Measurements from ENCODE around the gene BGN. TPM values are rescaled to one million over a fixed set of nuclear protein-coding genes. Genes with fewer than 3 reads are reported as not detected.

BGN gene
- total RNA-seq, 1 experiment from 2014 or later: 0.37 TPM

GRCh38 chrX:153459986-153460385 lies 34.8 kb upstream of the BGN start:
- Histone ChIP-seq H3K27me3 (ENCODE audit: insufficient read depth, low read length) (no peaks in the 10 kb centered on the region), H3K4me2 (ENCODE audit: low read length) (no peak overlapping the region), H3K79me2 (ENCODE audit: insufficient read depth, low read length) (no peaks in the 10 kb centered on the region), H3K9me3 (ENCODE audit: control insufficient read depth in 1 of 2, insufficient read depth in 1 of 2, low read depth in 1 of 2, low read length in 2 of 2) (no peaks in the 10 kb centered on the region), H3K27ac (ENCODE audit: low read depth, low read length) (no peak overlapping the region), H2AFZ (ENCODE audit: low read depth, low read length, poor library complexity, severe bottlenecking) (no peak overlapping the region), H3K9ac (ENCODE audit: low read length) (no peak overlapping the region), H3K9me2 (ENCODE audit: insufficient read depth) (no peaks in the 10 kb centered on the region), H3K4me1 (ENCODE audit: control insufficient read depth in 1 of 2, insufficient read depth in 2 of 2, low read length in 2 of 2) (no peaks in the 10 kb centered on the region), H4K20me1 (ENCODE audit: insufficient read depth) (no peaks in the 10 kb centered on the region), H3K36me3 (ENCODE audit: control insufficient read depth in 1 of 2, insufficient read depth in 2 of 2, low read length in 2 of 2) (0 out of 4 replicates have a peak, but pooled peaks cover 0 to 3% of the 10 kb centered on the region in 2 experiments), H3K4me3 (replicated peaks in 1 of 2; ENCODE audit: low read depth in 1 of 2, low read length in 2 of 2) (no peak overlapping the region)
- no peak for DNase-seq (ENCODE audit: low read depth, low spot score)
- no peak for ATAC-seq
- intact Hi-C loops (cut with micrococcal nuclease): no loop called here
- ChIA-PET RAD21 (ENCODE audit: low non-redundant PET in 1 of 2, low total read pairs in 2 of 2, uncharacterized antibody in 2 of 2, unreplicated experiment in 2 of 2) (no interaction called here), CTCF (interaction anchor here (1.5 kb wide), 2 partner anchors 11 to 47 kb away, joined by 3 to 15 read pairs; partner anchors contain the start of gene HAUS7), POLR2A (no interaction called here)
- BruUV-seq (replicated peaks): no TSS peak
- TF ChIP-seq EZH2 (IDR thresholded peaks at IDR 0.05): no peak
- no peak for TF ChIP-seq SIN3A (IDR thresholded peaks at IDR 0.05; ENCODE audit: low read depth)
- no peak for TF ChIP-seq ATF3 (IDR thresholded peaks at IDR 0.05)
- no peak for TF ChIP-seq CEBPB (IDR thresholded peaks at IDR 0.05; ENCODE audit: low read depth)
- no peak for TF ChIP-seq REST (IDR thresholded peaks at IDR 0.05; ENCODE audit: low read depth)
- no peak for TF ChIP-seq CBX3 (IDR thresholded peaks at IDR 0.05; ENCODE audit: low read depth)

GRCh38 chrX:153460826-153461225 lies 34.0 kb upstream of the BGN start:
- ATAC-seq (peak; percentile 89), DNase-seq (ENCODE audit: low read depth, low spot score) (no peak)
- ChIA-PET RAD21 (ENCODE audit: low non-redundant PET in 1 of 2, low total read pairs in 2 of 2, uncharacterized antibody in 2 of 2, unreplicated experiment in 2 of 2) (no interaction called here), POLR2A (no interaction called here), CTCF (interaction anchor here (0.9 to 1.5 kb wide), 4 partner anchors 9 to 519 kb away, joined by 3 to 15 read pairs (median 4); partner anchors contain the start of gene HAUS7)
- TF ChIP-seq FOSL1 (IDR thresholded peaks at IDR 0.05; ENCODE audit: low read depth) (no peak), POLR2A (IDR thresholded peaks at IDR 0.05; ENCODE audit: borderline replicate concordance, extremely low read depth, insufficient read depth, insufficient read length) (no peak), CTCF (IDR thresholded peaks at IDR 0.05 in 2 of 3, conservative IDR thresholded peaks at IDR 0.05 in 1 of 3; ENCODE audit: borderline replicate concordance in 1 of 3, insufficient read depth in 1 of 3, low read depth in 2 of 3, low read length in 2 of 3) (peak; percentile 30 to 63 (median 63); a peak in 5 of 6 replicates), CBX3 (IDR thresholded peaks at IDR 0.05; ENCODE audit: low read depth) (no peak)
- no peak overlapping the region for H3K4me2 ChIP-seq (ENCODE audit: low read length)
- H3K4me3 ChIP-seq (replicated peaks in 1 of 2; ENCODE audit: low read depth in 1 of 2, low read length in 2 of 2): no peak overlapping the region
- BruUV-seq (replicated peaks): no TSS peak
- no peaks in the 10 kb centered on the region for H3K4me1 ChIP-seq (ENCODE audit: control insufficient read depth in 1 of 2, insufficient read depth in 2 of 2, low read length in 2 of 2)
- H2AFZ ChIP-seq (ENCODE audit: low read depth, low read length, poor library complexity, severe bottlenecking): no peak overlapping the region
- H3K9ac ChIP-seq (ENCODE audit: low read length): no peak overlapping the region
- no peak overlapping the region for H3K27ac ChIP-seq (ENCODE audit: low read depth, low read length)
- H4K20me1 ChIP-seq (ENCODE audit: insufficient read depth): no peaks in the 10 kb centered on the region
- intact Hi-C loops (cut with micrococcal nuclease): loop anchor here (1.0 kb wide), 1 partner anchor 46 kb away; no protein-coding TSS in a partner anchor
- H3K79me2 ChIP-seq (ENCODE audit: insufficient read depth, low read length): no peaks in the 10 kb centered on the region
- no peaks in the 10 kb centered on the region for H3K9me3 ChIP-seq (ENCODE audit: control insufficient read depth in 1 of 2, insufficient read depth in 1 of 2, low read depth in 1 of 2, low read length in 2 of 2)
- 0 out of 4 replicates have a peak, but pooled peaks cover 0 to 3% of the 10 kb centered on the region in 2 experiments for H3K36me3 ChIP-seq (ENCODE audit: control insufficient read depth in 1 of 2, insufficient read depth in 2 of 2, low read length in 2 of 2)
- H3K27me3 ChIP-seq (ENCODE audit: insufficient read depth, low read length): no peaks in the 10 kb centered on the region
- no peaks in the 10 kb centered on the region for H3K9me2 ChIP-seq (ENCODE audit: insufficient read depth)

Measured in HCT116 (cell line).